Common myeloid progenitor, CD34-positive (primary cell): Measurements from ENCODE around the gene HS3ST1.

Source experiments
- CTCF ChIA-PET: fragments of 350-600 bp; sonication (Branson Sonifier 250); formaldehyde crosslinking; loops from one replicate; lab custom pipeline; 2021; ENCODE audit warnings: antibody characterized with exemption; lab: Charles Lee
- POLR2A ChIA-PET: fragments of 350-600 bp; sonication (Branson Sonifier 250); formaldehyde crosslinking; loops from one replicate; lab custom pipeline; 2021; ENCODE audit warnings: antibody characterized with exemption; lab: Charles Lee
- DNase-seq, 3 donors: peaks; one replicate each; pipeline versions ENCODE4 v3.0.0 to v3.0.0-alpha.2; 2013
- H3K27ac ChIP-seq, 2 experiments: 1 replicate in 1 of 2; 2 replicates in 1 of 2; pipeline ENCODE4 v1.7.0; 2013; ENCODE audit warnings: inconsistent platforms in 2 of 2, low read length in 2 of 2, mild to moderate bottlenecking in 2 of 2, low read depth in 1 of 2, moderate library complexity in 1 of 2; ENCODE audit not compliant: severe bottlenecking in 2 of 2, insufficient read depth in 1 of 2, poor library complexity in 1 of 2
- H3K27me3 ChIP-seq, 5 experiments: replicated peaks in 2 of 5; 1 replicate in 3 of 5; 2 replicates in 2 of 5; pipeline versions ENCODE4 v1.6.1 to v1.7.0; 2013; ENCODE audit warnings: low read length in 4 of 5, mild to moderate bottlenecking in 2 of 5, moderate library complexity in 2 of 5, inconsistent platforms in 1 of 5; ENCODE audit not compliant: insufficient read depth in 5 of 5, control insufficient read depth in 4 of 5
- H3K36me3 ChIP-seq, 4 experiments: 1 replicate in 2 of 4; 2 replicates in 2 of 4; pipeline versions ENCODE4 v1.6.1 to v1.7.0; 2013; ENCODE audit warnings: low read length in 3 of 4, control low read depth in 1 of 4, mild to moderate bottlenecking in 1 of 4; ENCODE audit not compliant: control insufficient read depth in 4 of 4, insufficient read depth in 4 of 4
- H3K4me1 ChIP-seq, 4 experiments: 1 replicate in 3 of 4; 2 replicates in 1 of 4; pipeline versions ENCODE4 v1.6.1 to v1.7.1; 2013; ENCODE audit warnings: low read length in 3 of 4, mild to moderate bottlenecking in 3 of 4, control low read depth in 1 of 4, inconsistent platforms in 1 of 4, moderate library complexity in 1 of 4; ENCODE audit not compliant: control insufficient read depth in 4 of 4, insufficient read depth in 4 of 4; ENCODE audit errors: control extremely low read depth in 1 of 4
- H3K4me3 ChIP-seq, 7 experiments: 1 replicate in 4 of 7; 2 replicates in 3 of 7; pipeline versions ENCODE4 v1.5.1 to v1.7.0; 2013; ENCODE audit warnings: mild to moderate bottlenecking in 7 of 7, low read length in 6 of 7, moderate library complexity in 6 of 7, inconsistent platforms in 2 of 7, low read depth in 2 of 7, control low read depth in 1 of 7; ENCODE audit not compliant: insufficient read depth in 4 of 7, control insufficient read depth in 1 of 7; ENCODE audit errors: extremely low read depth in 1 of 7
- H3K9me3 ChIP-seq, 5 experiments: 1 replicate in 4 of 5; 2 replicates in 1 of 5; pipeline versions ENCODE4 v1.6.1 to v1.7.1; 2013; ENCODE audit warnings: low read length in 4 of 5, mild to moderate bottlenecking in 2 of 5, inconsistent platforms in 1 of 5, low read depth in 1 of 5, moderate library complexity in 1 of 5; ENCODE audit not compliant: control insufficient read depth in 4 of 5, insufficient read depth in 2 of 5; ENCODE audit errors: control extremely low read depth in 1 of 5
- WGBS: methylation state at CpG from one replicate; pipeline ENCODE4 v1.1.5; 2013; ENCODE audit not compliant: insufficient coverage; 5-methylcytosine and 5-hydroxymethylcytosine counted together

HS3ST1 gene

GRCh38 chr4:11423465-11423864, 5.2 kb downstream of the HS3ST1 start:
- ChIA-PET CTCF (interaction anchor here (1.0 to 1.5 kb wide), 6 partner anchors 9 to 870 kb away, joined by 3 to 7 read pairs (median 3); no protein-coding TSS in a partner anchor), POLR2A (no interaction called here)
- Histone ChIP-seq H3K4me1 (peaks cover 0 to 16% (median 15%) of the 10 kb centered on the region in 4 experiments), H3K36me3 (no peaks in the 10 kb centered on the region), H3K27me3 (peaks cover 0 to 23% (median 12%) of the 10 kb centered on the region in 5 experiments), H3K4me3 (no peak overlapping the region), H3K27ac (no peak overlapping the region), H3K9me3 (no peaks in the 10 kb centered on the region)
- 84% methylated on average over 6 of the region's 6 CpGs for WGBS
- DNase-seq = no peak

GRCh38 chr4:11421116-11421515, 7.6 kb downstream of the HS3ST1 start:
- Histone ChIP-seq H3K9me3 (no peaks in the 10 kb centered on the region), H3K36me3 (no peaks in the 10 kb centered on the region), H3K4me3 (no peak overlapping the region), H3K4me1 (no peaks in the 10 kb centered on the region), H3K27ac (no peak overlapping the region), H3K27me3 (peaks cover 0 to 3% (median 0%) of the 10 kb centered on the region in 5 experiments)
- ChIA-PET POLR2A (no interaction called here), CTCF (interaction anchor here (1.0 to 1.4 kb wide), 3 partner anchors 837 to 867 kb away, joined by 3 to 4 read pairs (median 3); no protein-coding TSS in a partner anchor)
- no peak for DNase-seq
- WGBS = 100% methylated on average over 3 of the region's 3 CpGs

GRCh38 chr4:11420327-11420726, 8.4 kb downstream of the HS3ST1 start:
- H3K36me3 ChIP-seq = no peaks in the 10 kb centered on the region
- ChIA-PET POLR2A (no interaction called here), CTCF (interaction anchor here (1.2 to 1.4 kb wide), 2 partner anchors 836 to 847 kb away, joined by 3 to 4 read pairs; no protein-coding TSS in a partner anchor)
- no peak for DNase-seq
- H3K27ac ChIP-seq = no peak overlapping the region
- H3K9me3 ChIP-seq = no peaks in the 10 kb centered on the region
- no peak overlapping the region for H3K4me3 ChIP-seq
- 100% methylated on average over 8 of the region's 8 CpGs for WGBS
- H3K4me1 ChIP-seq = no peaks in the 10 kb centered on the region
- H3K27me3 ChIP-seq = no peaks in the 10 kb centered on the region

- Histone ChIP-seq H3K9me3 (no peaks in the 10 kb centered on the region), H3K27me3 (no peaks in the 10 kb centered on the region), H3K27ac (no peak overlapping the region), H3K36me3 (no peaks in the 10 kb centered on the region), H3K4me3 (no peak overlapping the region), H3K4me1 (no peaks in the 10 kb centered on the region)
- DNase-seq = peak in 2 of 3 donors; percentile 36 to 44
- CTCF ChIA-PET = interaction anchor here (1.5 kb wide), 1 partner anchor 12 kb away, joined by 3 read pairs; no protein-coding TSS in a partner anchor
- POLR2A ChIA-PET = no interaction called here
Measured at GRCh38 chr4:11418610-11419009, 10.1 kb downstream of the HS3ST1 start.

GRCh38 chr4:11416767-11417113, 12.0 kb downstream of the HS3ST1 start:
- CTCF ChIA-PET = interaction anchor here (1.1 kb wide), 2 partner anchors 9 to 30 kb away, joined by 3 read pairs; no protein-coding TSS in a partner anchor
- Histone ChIP-seq H3K27ac (no peak overlapping the region), H3K27me3 (no peaks in the 10 kb centered on the region), H3K9me3 (no peaks in the 10 kb centered on the region), H3K36me3 (no peaks in the 10 kb centered on the region), H3K4me1 (no peaks in the 10 kb centered on the region), H3K4me3 (no peak overlapping the region)
- POLR2A ChIA-PET = no interaction called here
- DNase-seq = no peak
- WGBS = 96% methylated on average over 3 of the region's 3 CpGs

GRCh38 chr4:11416071-11416766, 12.5 kb downstream of the HS3ST1 start:
- H3K4me3 ChIP-seq = no peak overlapping the region
- ChIA-PET POLR2A (no interaction called here), CTCF (interaction anchor here (1.0 to 1.1 kb wide), 3 partner anchors 8 to 30 kb away, joined by 3 to 4 read pairs (median 3); no protein-coding TSS in a partner anchor)
- H3K36me3 ChIP-seq = no peaks in the 10 kb centered on the region
- no peak overlapping the region for H3K27ac ChIP-seq
- H3K9me3 ChIP-seq = no peaks in the 10 kb centered on the region
- no peaks in the 10 kb centered on the region for H3K4me1 ChIP-seq
- 95% methylated on average over 8 of the region's 8 CpGs for WGBS
- DNase-seq = no peak
- no peaks in the 10 kb centered on the region for H3K27me3 ChIP-seq

GRCh38 chr4:11415409-11416070, 13.2 kb downstream of the HS3ST1 start:
- H3K27me3 ChIP-seq = no peaks in the 10 kb centered on the region
- WGBS = 94% methylated on average over 3 of the region's 3 CpGs
- no peaks in the 10 kb centered on the region for H3K4me1 ChIP-seq
- no peak for DNase-seq
- no peaks in the 10 kb centered on the region for H3K36me3 ChIP-seq
- H3K9me3 ChIP-seq = no peaks in the 10 kb centered on the region
- CTCF ChIA-PET = interaction anchor here (1.0 to 1.1 kb wide), 3 partner anchors 7 to 15 kb away, joined by 3 to 4 read pairs (median 3); no protein-coding TSS in a partner anchor
- POLR2A ChIA-PET = interaction anchor here (0.6 kb wide), 1 partner anchor 625 kb away, joined by 3 read pairs; no protein-coding TSS in a partner anchor
- H3K27ac ChIP-seq = no peak overlapping the region
- H3K4me3 ChIP-seq = no peak overlapping the region
